HG02642 (cell line): Measurements from ENCODE around the gene SUSD2.
"Not testable (repeated sequence)": the region's sequence is repeated elsewhere in the genome, so short reads cannot be mapped to it uniquely, and the experiment has no call there.

Source experiments
- ATAC-seq: cut with Tn5 transposase; IDR thresholded peaks from one replicate; pipeline ENCODE4 v1.9.1; 2021; ENCODE audit warnings: mild to moderate bottlenecking; ENCODE audit not compliant: unreplicated experiment, poor library complexity

SUSD2 gene

GRCh38 chr22:24170632-24171031 lies 10.7 kb upstream of the SUSD2 start:
- ATAC-seq, result no peak

GRCh38 chr22:24171822-24172221 lies 9.5 kb upstream of the SUSD2 start:
- ATAC-seq, result no peak

GRCh38 chr22:24175160-24175808 lies 6.0 kb upstream of the SUSD2 start:
- ATAC-seq, result no peak

- no peak for ATAC-seq
These were observed 5.2 kb upstream of the SUSD2 start for GRCh38 chr22:24176040-24176439.

DNA sequence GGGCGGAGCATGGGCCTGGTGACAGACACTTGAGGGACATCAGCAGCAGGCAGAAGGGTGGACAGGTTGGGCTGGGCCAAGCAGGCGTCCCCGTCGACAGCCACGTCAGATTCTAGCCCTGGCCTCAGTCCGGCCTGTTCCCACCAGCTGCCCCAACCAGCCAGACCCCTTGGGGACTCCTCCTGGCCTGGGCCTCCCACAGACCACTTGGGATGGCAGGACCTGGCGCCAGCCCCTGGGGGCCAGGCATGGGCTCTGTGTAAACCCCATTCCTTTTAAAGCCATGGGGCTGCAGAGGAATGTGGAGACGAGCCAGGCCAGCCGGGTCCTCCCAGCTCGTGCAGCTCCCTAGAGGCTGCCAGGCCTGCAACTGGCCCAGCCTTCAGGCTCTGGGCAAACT lies 4.7 kb upstream of the SUSD2 start:
- ATAC-seq, result no peak

- no peak for ATAC-seq
These were observed 4.2 kb upstream of the SUSD2 start for GRCh38 chr22:24177045-24177444.

DNA sequence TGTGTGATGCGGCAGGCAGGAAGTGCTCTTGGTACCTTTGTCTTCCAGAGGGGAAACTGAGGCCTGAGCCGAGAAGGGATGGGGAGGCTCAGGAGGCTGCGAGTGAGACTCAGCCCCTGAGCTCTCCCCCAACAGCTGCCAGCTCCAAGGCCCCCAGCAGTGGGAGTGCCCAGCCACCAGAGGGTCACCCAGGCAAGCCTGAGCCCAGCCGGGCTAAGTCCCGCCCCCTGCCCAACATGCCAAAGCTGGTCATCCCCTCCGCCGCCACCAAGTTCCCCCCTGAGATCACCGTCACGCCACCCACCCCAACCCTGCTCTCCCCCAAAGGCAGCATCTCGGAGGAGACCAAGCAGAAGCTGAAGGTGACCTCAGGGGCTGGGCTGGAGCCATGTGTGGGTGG lies 3.8 kb upstream of the SUSD2 start:
- ATAC-seq, result no peak

GRCh38 chr22:24178021-24178431 lies 3.3 kb upstream of the SUSD2 start:
- no peak for ATAC-seq

DNA sequence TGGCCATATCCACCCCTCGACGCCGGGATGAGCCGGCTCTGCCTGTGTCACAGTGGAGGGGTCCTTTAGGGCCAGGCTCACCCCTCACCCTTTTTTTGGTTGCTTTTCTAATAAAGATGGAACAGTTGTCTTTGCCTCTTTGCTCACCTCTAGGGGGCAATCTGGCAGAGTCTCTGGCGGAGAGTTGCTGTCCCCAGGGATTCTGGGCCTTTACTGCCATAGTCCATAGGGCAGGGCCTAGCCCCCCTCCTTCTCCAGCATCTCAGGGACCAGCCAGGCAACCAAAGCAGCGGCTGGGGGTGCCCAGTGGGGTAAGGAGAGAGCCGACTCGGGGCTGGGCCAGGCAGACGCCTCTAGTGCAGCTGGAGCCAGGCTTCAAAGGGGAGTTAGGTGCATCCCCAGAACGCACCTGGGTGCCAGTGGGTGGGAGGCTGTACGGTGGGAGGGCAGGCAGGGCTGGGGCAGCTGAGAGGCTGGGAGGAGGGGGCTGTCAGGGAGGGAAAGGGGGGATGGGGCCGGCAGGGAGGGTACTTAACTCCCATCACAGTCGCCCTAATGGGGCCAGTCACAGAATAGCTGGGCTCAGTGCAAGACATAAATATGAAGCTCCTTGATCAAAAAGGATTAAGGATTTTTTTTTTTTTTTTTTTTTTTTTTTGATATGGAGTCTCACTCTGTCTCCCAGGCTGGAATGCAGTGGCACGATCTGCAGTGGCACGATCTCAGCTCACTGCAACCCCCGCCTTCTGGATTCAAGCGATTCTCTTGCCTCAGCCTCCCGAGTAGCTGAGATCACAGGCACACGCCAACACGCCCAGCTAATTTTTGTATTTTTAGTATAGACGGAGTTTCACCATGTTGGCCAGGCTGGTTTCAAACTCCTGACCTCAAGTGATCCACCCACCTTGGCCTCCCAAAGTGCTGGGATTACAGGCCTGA lies 2.5 kb upstream of the SUSD2 start:
- ATAC-seq, result no peak

- ATAC-seq, result no peak
These were observed 1.6 kb upstream of the SUSD2 start for GRCh38 chr22:24179478-24180210.

DNA sequence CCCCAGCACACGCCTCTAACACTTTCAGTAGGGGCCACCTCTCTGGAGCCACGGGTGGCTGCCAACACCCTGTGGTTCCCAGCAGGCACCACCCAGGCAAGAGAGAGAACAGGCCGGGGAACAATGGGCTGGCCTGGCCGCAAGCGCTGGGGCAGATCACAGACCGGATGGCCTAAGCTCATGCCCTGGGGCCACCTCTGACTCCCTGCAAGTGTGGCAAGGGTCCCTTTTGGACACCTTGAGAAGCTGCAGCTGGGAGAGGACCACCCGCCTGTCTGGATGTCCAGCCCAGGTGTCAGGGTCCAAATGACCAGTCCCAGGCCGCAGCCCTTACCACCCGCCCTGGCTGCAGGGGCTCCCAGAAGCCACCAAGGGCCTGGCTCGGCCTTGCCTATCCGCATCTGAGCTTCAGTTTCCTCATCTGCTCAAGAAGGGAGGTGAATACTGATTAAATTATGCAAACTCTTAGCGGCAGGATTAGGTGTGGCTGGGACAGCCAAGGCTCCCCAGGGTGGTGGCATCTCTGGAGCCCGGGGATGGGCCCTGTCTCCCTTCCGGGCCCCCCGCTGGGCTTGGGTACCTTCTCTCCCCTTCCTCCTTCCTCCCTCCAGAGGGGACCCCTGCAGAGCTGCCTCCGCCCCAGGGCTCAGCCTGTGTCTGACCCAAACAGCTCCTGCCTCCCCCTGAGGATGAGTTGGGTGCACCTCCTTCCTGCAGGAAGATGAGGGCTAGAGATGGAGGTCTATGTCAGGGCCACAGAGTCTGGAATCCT lies 785 bp upstream of the SUSD2 start:
- no peak for ATAC-seq

DNA sequence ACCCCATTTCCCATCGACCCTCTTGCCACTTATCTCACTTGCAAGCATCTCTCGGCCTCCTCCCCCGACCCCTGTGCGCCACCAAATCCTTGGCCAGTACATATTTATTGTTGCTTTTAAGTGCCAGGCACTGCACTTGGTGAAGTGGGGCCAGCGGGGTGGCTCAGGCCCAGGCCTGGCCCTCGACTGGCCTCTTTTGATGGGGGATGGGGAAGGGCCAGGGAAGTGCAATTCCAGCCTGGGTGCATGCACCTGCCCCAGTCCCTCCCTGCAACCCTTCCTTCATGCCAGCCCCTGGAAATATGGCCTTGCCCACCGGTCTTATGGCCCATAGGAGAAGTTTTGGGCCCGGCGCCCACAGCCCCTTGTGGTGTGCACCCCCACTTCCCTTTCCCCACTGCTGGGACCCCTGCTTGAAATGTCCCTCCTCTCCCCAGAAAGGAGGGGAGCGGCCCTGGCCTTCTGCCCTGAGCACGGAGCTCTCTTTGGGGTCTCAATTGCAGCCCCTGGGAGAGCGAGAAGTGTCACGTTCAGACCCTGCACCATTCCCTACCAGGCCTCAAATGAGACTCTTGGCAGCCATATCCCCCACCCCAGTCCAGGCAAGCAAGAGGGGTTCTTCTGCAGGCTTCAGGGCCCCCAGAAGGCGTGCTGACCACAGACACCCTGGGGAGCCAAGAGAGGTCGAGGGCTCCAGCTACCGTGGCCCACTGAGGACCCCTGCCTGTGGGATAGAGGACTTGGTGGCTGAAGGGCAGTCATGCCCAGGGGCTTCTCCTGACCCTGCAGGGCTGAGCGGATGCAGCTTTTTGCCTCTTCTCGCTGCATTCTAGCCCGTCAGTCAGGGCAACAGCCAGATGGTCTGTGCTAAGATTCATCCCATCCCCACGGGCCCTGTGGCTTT lies 961 bp downstream of the SUSD2 start:
- ATAC-seq, result no peak

- not testable (repeated sequence) for ATAC-seq
These were observed 1.6 kb downstream of the SUSD2 start for GRCh38 chr22:24182900-24183246.

GRCh38 chr22:24183321-24184031 lies 2.2 kb downstream of the SUSD2 start:
- ATAC-seq, result no peak

GRCh38 chr22:24184057-24184798 lies 2.9 kb downstream of the SUSD2 start:
- ATAC-seq, result no peak

DNA sequence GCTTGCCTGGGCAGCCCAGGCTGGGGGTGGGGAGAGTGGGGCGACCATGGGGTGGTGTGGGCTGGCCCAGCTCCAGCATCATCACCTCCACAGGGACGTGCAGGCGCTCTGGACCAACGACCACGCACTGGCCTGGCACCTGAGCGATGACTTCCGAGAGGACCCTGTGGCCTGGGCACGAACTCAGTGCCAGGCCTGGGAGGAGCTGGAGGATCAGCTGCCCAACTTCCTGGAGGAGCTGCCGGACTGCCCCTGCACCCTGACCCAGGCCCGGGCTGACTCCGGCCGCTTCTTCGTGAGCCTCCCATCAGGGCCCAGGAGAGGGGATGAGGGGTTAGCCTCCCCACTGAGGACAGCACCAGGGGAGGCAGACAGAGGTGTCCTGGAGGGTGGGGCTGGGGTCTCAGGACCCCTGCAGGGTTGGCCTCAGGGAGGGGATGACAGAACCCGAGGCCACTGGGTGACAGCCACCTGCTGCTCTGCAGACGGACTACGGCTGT lies 3.8 kb downstream of the SUSD2 start:
- ATAC-seq, result no peak

GRCh38 chr22:24185501-24186351 lies 4.4 kb downstream of the SUSD2 start:
- no peak for ATAC-seq
